Ecto neural progenitor cell (in vitro differentiated cells): ENCODE results near the gene MAD2L2.

ENCODE experiments used
- DNase-seq: peaks from one replicate; pipeline ENCODE4 v3.0.0-alpha.2; 2018; ENCODE audit warnings: low spot score

Gene MAD2L2

GRCh38 chr1:11629184-11630016, 51.5 kb downstream of the MAD2L2 start:
- DNase-seq: no peak

DNA sequence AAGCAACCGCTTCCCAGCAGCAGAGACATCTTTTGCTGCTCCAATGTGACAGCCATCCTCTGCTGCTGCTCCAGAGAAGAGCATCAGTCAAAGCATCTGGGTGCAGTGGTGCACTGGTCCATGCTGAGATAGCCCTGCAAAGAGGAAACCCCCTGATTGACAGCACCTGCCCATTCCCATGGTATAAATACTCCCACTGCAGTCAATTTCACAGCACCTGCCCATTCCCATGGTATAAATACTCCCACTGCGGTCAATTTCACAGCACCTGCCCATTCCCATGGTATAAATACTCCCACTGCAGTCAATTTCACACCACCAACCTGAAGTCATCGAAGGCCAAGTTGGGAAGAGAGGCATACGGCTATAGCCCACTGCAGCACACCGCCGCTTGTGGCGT, 52.2 kb downstream of the MAD2L2 start:
- no peak for DNase-seq

- no peak for DNase-seq
Measured at GRCh38 chr1:11626551-11626950, 54.4 kb downstream of the MAD2L2 start.
